ENCODE results near the gene KRTAP3-1.
A peak's percentile ranks its signal among the peaks of the same experiment; 100 is the strongest.
"Not testable (repeated sequence)": the region's sequence is repeated elsewhere in the genome, so short reads cannot be mapped to it uniquely, and the experiment has no call there.

Gene KRTAP3-1

GRCh38 chr17:41008811-41009210 is at the start of gene KRTAP3-1:
KRTAP3-1 (minus strand) TSS chr17:41009128; CDS start chr17:41009074, 54 bp downstream.
- no peak for DNase-seq

- DNase-seq = no peak
Measured at GRCh38 chr17:41057547-41057946, 48.6 kb upstream of the KRTAP3-1 start.

GRCh38 chr17:41055130-41055529 is 46.2 kb upstream of the KRTAP3-1 start, which contains the start of gene KRTAP2-2:
KRTAP2-2 (minus strand) TSS chr17:41055230; CDS start chr17:41055211, 19 bp downstream.
- not testable (repeated sequence) for DNase-seq

- not testable (repeated sequence) for DNase-seq
Measured at GRCh38 chr17:41054556-41054955, 45.6 kb upstream of the KRTAP3-1 start.

- DNase-seq = no peak
Measured at GRCh38 chr17:41054025-41054424, 45.1 kb upstream of the KRTAP3-1 start.

- no peak for DNase-seq
Measured at GRCh38 chr17:41052566-41052965, 43.6 kb upstream of the KRTAP3-1 start.

GRCh38 chr17:41049110-41049509 is 40.2 kb upstream of the KRTAP3-1 start:
- DNase-seq = no peak

GRCh38 chr17:41048441-41048840 is 39.5 kb upstream of the KRTAP3-1 start:
- DNase-seq = no peak

- DNase-seq = not testable (repeated sequence)
Measured at GRCh38 chr17:41046735-41047465, 38.0 kb upstream of the KRTAP3-1 start, which contains the start of gene KRTAP2-1. KRTAP2-1 (minus strand) TSS chr17:41047316; CDS start chr17:41047267, 49 bp downstream.

- no peak for DNase-seq
Measured at GRCh38 chr17:41042953-41043352, 34.0 kb upstream of the KRTAP3-1 start.

GRCh38 chr17:41040783-41041571 is 32.0 kb upstream of the KRTAP3-1 start, which contains the start of gene KRTAP1-1:
KRTAP1-1 (minus strand) TSS chr17:41041450; CDS start chr17:41041397, 53 bp downstream.
- not testable (repeated sequence) for DNase-seq

- no peak for DNase-seq
Measured at GRCh38 chr17:41037853-41038350, 29.0 kb upstream of the KRTAP3-1 start.

- DNase-seq = not testable (repeated sequence)
Measured at GRCh38 chr17:41034346-41034935, 25.5 kb upstream of the KRTAP3-1 start, which contains the start of gene KRTAP1-3. KRTAP1-3 (minus strand) TSS chr17:41034874; CDS start chr17:41034821, 53 bp downstream.

GRCh38 chr17:41029633-41030245 is 20.8 kb upstream of the KRTAP3-1 start, which contains the start of gene KRTAP1-4:
KRTAP1-4 (minus strand) TSS chr17:41030195; CDS start chr17:41030078, 117 bp downstream.
- no peak for DNase-seq

GRCh38 chr17:41026715-41027471 is 18.0 kb upstream of the KRTAP3-1 start, which contains the start of gene KRTAP1-5:
KRTAP1-5 (minus strand) TSS chr17:41027208; CDS start chr17:41027155, 53 bp downstream.
- DNase-seq = no peak

GRCh38 chr17:41024697-41025096 is 15.8 kb upstream of the KRTAP3-1 start:
- DNase-seq = no peak

- DNase-seq = no peak
Measured at GRCh38 chr17:41020336-41020735, 11.4 kb upstream of the KRTAP3-1 start.

- no peak for DNase-seq
Measured at GRCh38 chr17:41019415-41019814, 10.5 kb upstream of the KRTAP3-1 start.

- DNase-seq = peak; percentile 26
Measured at GRCh38 chr17:41018541-41018940, 9.6 kb upstream of the KRTAP3-1 start.

- no peak for DNase-seq
Measured at GRCh38 chr17:41016578-41017215, 7.8 kb upstream of the KRTAP3-1 start.

GRCh38 chr17:41015454-41015853 is 6.5 kb upstream of the KRTAP3-1 start:
- DNase-seq = no peak
